GM15510 (cell line): ENCODE data around the gene PLXNA2.

Source experiments
- POLR2A ChIP-seq: IDR thresholded peaks from 3 replicates; pipeline ENCODE4 v1.6.1; 2011; ENCODE audit warnings: borderline replicate concordance; ENCODE audit not compliant: insufficient read length; ENCODE audit errors: extremely low read depth

The PLXNA2 gene

DNA sequence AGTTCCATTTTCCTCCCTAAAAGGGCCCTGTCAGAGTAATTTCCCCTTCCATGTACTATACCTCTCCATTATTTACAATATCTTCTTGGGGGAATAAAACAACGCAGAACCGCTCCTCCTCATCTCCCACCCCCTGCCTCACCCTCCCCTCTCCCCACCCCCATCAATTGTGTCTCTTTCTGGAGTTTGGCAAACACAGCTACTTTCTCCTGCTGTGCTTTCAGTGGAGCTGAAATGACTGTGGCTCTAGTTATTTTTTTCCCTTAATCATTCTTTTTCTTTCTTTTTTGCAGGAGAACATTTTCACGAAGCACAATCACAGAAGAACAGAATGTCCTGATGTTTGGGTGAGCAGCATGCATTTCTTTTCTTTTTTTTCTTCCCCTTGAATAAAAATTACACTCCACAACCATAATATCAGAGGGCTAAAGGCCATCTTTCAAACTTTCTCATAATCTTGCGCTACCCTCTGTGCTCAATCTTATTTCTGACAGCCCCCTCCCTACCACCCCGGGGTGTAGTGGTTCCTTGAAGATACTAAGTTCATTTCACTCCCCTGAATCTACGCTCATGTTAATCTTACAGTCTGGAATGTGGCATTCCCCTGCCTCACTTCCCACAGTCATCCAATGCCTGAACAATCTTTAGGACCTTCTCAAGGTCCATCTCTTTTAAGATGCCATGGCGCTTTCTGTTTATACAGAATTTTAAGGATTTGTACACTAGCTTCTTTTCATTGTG, 8.8 kb upstream of the PLXNA2 start:
- TF ChIP-seq POLR2A: no peak

DNA sequence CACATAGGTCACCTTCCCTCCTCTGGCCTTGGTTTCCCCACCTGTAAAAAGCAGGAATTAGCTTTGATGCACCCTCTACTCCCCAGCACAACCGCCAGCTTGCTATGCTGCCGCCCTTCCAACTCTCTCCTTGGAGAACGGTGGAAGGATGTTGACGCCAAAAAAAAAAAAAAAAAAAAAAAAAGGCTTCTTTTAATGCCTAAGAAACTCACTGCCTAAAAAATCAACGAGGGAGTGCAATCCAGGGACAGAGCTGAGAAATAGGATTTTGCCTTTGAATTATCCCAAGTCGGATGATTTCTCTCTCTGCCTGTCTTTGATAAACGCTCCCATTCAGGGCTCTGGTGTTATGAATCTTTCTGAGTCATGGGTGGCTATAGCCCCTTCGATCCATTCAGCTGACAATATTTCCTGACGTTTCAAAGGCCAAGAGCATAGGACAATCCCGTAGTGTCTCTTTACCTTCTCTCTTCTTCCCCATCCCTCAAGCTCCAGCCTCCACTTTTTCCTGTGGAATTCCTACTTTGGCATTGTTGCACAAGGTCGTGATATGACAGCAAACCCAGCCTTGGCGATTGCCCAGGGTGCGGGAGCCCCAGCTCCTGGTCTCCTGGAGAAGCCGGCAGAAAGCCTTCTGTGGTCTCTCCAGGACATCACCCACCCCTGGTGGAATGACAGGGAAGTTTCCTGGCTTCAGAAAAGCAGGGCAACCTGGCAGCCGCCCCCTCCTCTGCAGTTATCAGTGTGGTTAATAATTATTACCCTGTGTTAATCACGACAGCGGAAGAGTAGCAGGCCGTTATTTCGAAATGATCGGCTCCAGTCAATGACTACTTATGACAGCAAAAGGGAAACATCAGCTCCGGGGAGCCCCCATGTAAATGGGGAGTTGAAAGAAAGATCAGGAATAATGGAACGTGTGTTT, 8.0 kb upstream of the PLXNA2 start:
- no peak for TF ChIP-seq POLR2A

DNA sequence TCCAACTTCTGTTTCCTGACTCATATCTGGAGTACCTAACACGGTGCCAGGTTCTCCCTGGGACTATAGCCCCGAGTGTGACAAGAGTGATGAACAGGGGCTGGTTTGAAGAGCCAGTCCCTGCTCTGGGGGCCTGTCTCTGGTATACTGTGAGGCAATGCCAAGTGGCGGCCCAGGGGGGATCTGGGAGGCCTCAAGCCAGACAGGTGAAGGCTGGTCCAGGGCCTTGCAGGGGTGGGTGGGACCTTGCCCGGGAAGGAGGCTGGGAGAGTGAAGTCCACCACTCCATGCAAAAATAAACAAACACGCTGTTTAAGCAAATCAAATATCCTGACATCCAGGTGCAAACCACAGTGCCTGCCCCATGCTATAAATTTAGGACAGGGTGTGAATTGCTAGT, 6.8 kb upstream of the PLXNA2 start:
- TF ChIP-seq POLR2A: no peak

DNA sequence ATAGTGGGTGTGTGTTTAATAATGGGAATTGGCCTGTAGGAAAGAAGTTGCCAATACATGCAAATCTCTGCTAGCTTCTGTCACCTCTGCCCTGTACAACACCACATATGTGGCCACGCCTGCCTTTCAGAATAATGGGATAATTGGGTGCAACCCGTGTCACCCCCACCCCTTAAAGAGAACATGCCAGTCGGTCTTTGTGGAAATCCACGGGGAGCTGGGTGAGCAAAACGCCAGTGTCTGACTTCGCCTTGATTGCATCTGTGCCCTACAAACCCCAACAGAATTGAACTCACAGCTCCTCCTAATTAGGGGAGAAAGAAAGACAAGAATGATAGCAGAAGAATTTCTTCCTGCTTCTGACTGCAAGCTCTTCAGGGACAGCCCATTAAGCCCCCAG, 6.4 kb upstream of the PLXNA2 start:
- no peak for TF ChIP-seq POLR2A

DNA sequence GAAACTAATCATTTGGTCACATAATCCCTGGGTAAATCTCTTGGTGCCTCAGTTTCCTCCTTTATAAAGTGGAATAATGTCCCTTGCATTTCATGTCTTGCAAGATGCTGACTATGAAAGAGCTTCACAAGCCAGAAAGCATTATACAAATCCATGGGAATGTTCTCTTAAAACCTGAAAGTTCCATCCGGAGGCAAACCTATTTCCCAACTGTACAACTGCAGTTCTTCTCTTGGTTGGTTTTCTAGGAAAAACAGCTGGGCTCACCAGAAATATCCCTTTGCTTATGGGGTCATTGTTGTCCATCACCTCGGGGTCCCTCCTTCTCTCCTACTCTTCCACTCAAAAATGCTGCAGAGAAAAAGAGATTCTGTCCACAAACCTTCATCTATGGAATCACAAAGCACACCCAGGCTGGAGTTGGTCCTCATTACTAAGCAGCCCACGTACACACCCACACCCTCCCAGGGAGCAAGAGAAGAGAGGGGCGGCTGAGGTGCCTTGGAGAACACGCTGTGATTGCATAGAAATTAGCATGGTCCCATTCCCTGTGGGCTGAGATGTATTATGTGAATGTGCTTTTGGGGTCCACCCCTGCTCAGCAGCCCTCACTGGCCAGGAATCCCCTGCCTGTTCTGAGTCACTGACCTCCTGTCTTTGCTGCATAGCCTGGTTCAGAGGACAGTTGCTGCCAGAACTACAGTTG, 5.0 kb upstream of the PLXNA2 start:
- TF ChIP-seq POLR2A: no peak

DNA sequence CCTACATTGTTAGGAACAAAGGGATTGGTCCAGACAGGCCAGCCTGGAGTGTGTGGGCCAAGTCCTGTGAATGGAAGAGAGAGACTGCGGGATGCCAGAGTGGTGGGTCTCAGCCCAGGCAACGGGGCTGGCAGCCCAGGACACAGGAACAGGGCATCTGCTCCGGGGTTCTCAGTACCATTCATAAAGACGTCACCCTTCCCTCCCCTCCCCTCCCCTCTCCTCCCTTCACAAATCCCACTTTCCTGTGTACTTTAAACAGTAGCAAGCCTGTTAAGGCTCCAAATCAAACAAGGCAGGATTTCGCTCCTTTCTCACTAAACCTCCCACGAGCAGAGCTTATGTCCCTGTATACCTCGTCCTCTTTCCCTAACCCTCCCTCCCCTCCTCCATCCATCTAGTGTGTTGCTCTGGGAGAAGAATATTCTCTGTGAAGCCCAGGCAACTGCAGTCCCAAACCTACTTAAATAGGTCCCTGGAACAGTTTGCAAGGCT, 4.2 kb upstream of the PLXNA2 start:
- TF ChIP-seq POLR2A: no peak

DNA sequence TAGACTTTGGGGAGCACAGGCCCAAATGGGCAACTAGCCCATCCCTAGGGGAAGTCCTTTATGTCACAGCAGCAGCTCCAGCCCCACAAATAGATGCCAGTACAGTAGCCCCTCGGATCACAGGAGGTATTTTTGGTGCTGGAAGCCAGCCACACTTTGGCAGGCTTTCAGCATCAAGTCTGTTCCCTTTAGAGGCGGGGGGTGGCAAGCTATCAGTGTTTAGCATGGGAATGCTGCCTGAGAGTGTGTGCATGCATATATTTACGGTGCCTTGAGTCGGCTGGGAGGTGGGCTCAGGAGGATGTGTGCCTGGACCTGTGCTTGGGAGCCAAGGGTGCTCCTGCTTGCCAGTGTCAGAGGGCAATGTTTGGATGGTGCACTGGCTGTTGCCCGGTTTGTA, 3.5 kb upstream of the PLXNA2 start:
- TF ChIP-seq POLR2A: no peak

DNA sequence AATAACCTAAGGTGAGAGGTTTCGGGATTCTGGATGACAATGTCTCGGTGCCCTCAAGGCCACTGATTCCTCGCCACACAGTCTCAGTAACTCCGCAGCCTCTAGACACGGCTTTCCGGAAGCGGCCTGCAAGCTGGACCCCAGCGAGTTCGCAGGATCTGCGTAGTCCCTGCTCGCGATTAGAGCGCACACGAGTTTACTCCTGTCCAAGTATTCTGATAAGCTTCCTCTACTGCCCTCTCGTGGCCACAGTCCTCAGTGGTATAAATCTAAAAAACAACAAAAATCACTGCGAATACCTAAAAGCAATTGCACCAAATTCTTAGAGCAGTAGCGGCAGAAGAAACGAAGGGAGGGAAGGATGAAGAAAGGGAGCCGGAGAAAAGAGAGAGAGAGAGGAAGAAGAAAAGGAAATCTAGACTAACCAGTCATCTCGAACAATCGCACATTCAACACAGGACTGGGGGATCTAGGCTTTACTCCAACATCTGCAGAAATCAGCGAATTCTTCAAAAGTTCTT, 1.1 kb upstream of the PLXNA2 start:
- TF ChIP-seq POLR2A: no peak

DNA sequence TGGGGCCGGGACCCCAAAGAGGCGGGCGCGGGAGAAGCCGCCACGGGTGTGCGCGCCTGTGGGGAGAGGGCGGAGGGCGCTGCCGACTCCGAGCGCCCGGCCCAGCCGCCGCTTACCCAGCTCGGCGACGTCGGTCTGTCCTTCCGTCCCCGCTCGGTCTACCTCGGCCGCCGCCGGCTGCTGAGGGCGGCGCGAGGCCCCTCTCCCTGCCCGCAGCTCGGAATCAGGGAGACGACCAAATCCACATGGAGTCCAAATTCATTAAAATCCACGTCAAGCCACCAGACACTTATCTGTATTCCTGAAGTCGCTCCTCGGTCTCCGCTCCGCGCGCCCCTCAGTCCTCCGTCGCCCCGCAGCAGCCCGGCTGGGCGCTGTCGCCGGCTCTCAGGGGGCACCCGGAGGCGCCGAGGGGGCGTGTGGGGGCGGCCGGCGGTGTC, 637 bp downstream of the PLXNA2 start:
- TF ChIP-seq POLR2A: no peak

DNA sequence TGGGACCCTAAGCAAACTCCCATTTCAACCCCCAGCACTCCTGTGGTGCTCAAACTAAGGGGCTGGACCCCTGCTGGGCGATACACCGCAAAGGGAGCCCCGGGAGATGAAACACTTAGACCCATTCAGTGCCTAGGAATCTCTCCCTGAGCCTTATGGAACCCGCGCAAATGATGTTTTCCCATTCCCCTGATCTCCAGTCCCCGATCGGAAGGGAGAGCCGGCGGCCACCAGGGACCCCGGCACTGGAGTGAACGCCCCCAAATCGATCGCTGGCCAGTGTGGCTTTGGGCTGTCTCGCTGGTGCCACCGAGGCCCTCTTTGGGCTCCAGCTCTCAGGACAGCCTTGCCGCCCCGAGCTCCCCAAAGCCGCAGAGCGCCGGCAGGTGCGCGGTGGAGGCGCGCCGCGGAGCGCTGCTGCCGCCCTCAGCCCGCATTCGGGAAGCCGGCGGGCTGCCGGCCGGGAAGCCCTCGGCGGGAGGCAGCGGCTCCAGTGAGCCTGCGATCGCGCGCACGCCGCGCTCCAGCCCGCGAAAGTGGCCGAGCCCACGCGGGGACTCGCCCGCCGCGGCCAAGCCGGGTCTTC, 1.1 kb downstream of the PLXNA2 start:
- TF ChIP-seq POLR2A: no peak

DNA sequence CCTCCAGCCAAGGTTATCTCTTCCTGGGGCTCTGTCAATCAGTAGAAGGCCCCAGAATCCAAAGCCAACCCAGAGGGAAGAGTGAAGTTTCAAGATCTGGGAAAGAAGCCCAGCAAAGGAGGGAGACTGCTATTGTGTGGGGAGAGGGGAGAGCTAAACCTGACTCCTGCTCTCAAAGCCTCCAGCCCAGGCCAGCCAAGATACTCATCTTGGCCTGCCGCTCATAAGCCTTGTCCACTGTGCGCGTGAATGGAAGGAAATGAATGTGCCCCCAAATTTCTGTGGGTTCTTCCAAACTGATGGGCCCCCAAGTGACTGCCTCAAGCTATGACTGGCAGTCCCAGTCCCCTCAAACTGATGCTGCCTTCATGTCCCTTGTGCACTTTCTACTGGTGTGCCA, 2.0 kb downstream of the PLXNA2 start:
- no peak for TF ChIP-seq POLR2A

DNA sequence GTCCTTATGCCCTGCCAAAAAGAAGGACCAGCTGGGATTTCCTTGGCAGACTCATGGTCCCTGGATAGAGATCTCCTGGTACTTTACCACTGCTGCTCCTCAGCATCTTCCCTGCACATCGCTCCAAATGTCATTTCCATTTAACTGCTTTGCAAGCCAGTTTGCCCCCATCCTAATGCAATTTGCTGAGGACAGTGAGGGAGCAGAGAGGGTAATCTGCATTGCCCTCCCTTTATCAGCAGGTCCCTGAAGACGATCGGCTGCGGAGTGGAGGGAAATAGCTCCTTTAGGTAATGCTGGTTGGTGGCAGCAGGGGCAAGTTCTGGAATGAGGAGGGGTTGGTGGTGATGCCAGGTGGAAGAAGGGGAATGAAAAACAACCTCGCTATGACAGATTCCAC, 2.7 kb downstream of the PLXNA2 start:
- TF ChIP-seq POLR2A: no peak

DNA sequence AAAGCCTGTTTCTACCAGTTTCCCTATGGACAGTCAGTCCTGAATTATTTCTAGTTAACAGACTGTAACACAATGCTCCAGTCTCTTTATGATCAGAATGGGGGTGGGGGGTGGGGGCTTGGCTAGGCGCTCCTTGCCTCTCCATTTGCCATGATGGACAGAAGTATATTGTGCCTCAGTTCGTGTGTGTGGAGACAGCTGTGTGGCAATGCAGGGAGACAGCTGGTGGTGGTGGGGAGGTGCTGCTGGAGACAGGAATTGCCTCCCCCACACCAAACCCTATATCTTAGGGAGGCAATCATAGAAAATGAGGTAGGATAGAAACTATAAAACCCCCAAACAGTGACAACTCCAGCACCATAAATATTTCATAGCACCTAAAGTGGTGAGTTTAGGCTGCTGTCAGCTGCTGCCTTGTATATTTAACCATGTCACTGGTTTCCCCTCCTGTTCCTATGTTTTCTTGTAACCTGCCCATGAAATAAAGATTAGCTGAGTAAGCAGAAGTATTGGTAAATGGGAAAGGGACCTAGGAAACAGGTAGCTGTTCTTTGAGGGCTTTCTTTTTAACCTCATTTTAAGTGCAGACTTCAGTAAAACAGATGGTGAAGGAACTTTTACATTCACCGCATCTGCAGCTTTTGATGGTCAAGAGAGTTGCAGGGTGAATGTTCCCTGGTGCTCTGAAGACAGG, 3.4 kb downstream of the PLXNA2 start:
- TF ChIP-seq POLR2A: no peak
